Muscle of arm (tissue), 12 donors: ENCODE measurements around the gene CCDC170. TPM values are rescaled to one million over a fixed set of nuclear protein-coding genes. Genes with fewer than 3 reads are reported as not detected.

Experiments used
- DNase-seq: peaks from one replicate; pipeline ENCODE4 v3.0.0-alpha.2; 2013
- polyA plus RNA-seq, 12 donors: library from polyadenylated mRNA; unstranded; fragments of 120-200 nt; gene quantifications; one replicate each; pipeline ENCODE4 v1.2.1, GENCODE V29; 2013; ENCODE audit not compliant: insufficient read length in 12 of 12

CCDC170 gene
- polyA plus RNA-seq, 12 donors = 0.43 to 3.5 (median 1.0) TPM; not detected in 2

GRCh38 chr6:151656392-151656791 is 162.6 kb downstream of the CCDC170 start:
- no peak for DNase-seq

- no peak for DNase-seq
Measured at GRCh38 chr6:151658091-151658490, 164.3 kb downstream of the CCDC170 start.

- no peak for DNase-seq
Measured at GRCh38 chr6:151659212-151659611, 165.4 kb downstream of the CCDC170 start.

GRCh38 chr6:151661509-151661908 is 167.7 kb downstream of the CCDC170 start:
- no peak for DNase-seq

GRCh38 chr6:151661928-151662327 is 168.1 kb downstream of the CCDC170 start:
- no peak for DNase-seq

- no peak for DNase-seq
Measured at GRCh38 chr6:151663559-151663958, 169.7 kb downstream of the CCDC170 start.

GRCh38 chr6:151664390-151664789 is 170.6 kb downstream of the CCDC170 start:
- no peak for DNase-seq

GRCh38 chr6:151665329-151665728 is 171.5 kb downstream of the CCDC170 start:
- DNase-seq = no peak

GRCh38 chr6:151666526-151666925 is 172.7 kb downstream of the CCDC170 start:
- DNase-seq = no peak

- no peak for DNase-seq
Measured at GRCh38 chr6:151669208-151669560, 175.4 kb downstream of the CCDC170 start.

- DNase-seq = no peak
Measured at GRCh38 chr6:151670116-151670515, 176.3 kb downstream of the CCDC170 start.

Other genes with a start within 250 kb of the CCDC170 start
- gene ZBTB2, start 102.5 kb upstream of the CCDC170 start, polyA plus RNA-seq = 10 to 100 TPM in 11 of 12 donors, not detected in 1; 10.1 to 18.3 (median 11.9) TPM
- gene RMND1, start 41.9 kb upstream of the CCDC170 start, polyA plus RNA-seq = 10 to 100 TPM in 11 of 12 donors, not detected in 1; 18.6 to 26.8 (median 21.7) TPM